Cardiac septum (tissue), 1 donor: ENCODE measurements around the gene TMEM182. TPM values are rescaled to one million over a fixed set of nuclear protein-coding genes. Genes with fewer than 3 reads are reported as not detected.

Source experiments
- DNase-seq: peaks from one replicate; pipeline ENCODE4 v3.0.0-alpha.2; 2020; ENCODE audit warnings: low spot score
- intact Hi-C: fragments of 100-400 bp; cut with DNase I; formaldehyde crosslinking; loops from one replicate; pipeline ENCODE4 v1.14.0; 2022
- total RNA-seq: library from RNA; stranded (reverse); fragmentation: NEBNext Ultra II Directional; extraction: Animal tissue kit (Norgen Biotek cat#: 25700); gene quantifications from one replicate; pipeline ENCODE4 v1.2.1, GENCODE V29; 2021
- donor health status: DM: no; HTN: no; CAD: no.

The TMEM182 gene
- total RNA-seq, 1 donor from 2014 or later = 135 TPM

DNA sequence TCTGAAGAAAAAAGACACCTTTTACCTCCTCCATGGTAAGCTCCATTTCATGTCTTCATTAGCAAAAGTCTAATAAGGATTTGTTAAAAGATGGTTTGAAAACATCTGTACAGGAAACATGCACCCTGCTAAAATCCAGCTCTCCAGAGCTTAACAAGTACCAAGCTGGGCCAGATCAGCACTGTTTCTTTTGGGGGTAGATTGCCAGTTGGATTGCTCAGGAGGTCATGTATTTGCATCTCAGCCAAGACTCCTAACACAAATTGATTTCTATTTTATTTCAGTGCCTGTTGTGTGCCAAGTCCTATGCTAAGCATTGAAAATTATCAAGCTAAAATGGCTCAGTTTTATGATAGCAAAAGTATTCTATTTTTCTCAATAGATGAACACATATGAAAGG lies 3.4 kb upstream of the TMEM182 start:
- DNase-seq = no peak
- intact Hi-C loops = no loop called here

DNA sequence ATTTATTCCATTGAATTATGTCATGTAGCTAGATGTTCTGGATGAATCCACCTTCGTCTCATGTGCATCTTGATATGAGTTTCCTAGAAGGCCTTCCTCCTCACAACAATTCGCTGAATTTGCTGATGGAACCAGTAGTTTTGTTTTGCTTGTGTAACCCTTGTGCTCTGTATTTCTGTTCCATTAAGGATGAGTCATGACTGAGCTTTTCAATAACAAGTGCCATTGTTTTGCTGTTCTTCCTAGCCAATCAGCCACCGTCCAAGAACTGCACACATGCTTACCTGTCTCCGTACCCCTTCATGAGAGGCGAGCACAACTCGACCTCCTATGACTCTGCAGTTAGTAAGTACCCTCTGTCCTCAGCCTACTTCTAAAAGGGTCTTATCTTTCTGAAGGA lies 2.3 kb downstream of the TMEM182 start:
- intact Hi-C loops = no loop called here

GRCh38 chr2:102765061-102765460 lies 3.2 kb downstream of the TMEM182 start:
- intact Hi-C loops = no loop called here
- no peak for DNase-seq

More for the DNA sequence above, 2.3 kb downstream of the TMEM182 start:
- DNase-seq = no peak

- intact Hi-C loops = no loop called here
- DNase-seq = no peak
Observed at GRCh38 chr2:102768253-102768652, 6.4 kb downstream of the TMEM182 start.

DNA sequence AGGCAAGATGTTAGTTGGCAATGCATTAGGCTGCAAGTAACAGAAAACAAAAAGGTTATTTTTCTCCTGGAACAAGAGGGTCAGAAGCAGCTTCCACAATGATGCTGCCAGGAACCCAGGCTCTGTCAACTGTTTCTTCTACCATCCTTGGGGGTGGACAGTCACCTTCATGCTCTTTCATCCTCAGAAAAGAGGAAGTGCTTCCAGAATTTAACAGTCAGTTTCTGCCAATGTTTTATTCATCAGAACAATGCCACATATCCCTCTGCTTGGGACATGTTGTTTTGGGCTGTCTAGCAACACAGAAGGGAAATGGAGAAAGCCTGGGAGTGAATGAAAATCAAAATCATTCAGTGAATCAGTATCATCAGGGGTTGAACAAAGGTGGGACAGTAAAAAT lies 7.1 kb downstream of the TMEM182 start:
- DNase-seq = no peak
- intact Hi-C loops = no loop called here

- intact Hi-C loops = no loop called here
- no peak for DNase-seq
Observed at GRCh38 chr2:102770506-102770905, 8.7 kb downstream of the TMEM182 start.

GRCh38 chr2:102771114-102771513 lies 9.3 kb downstream of the TMEM182 start:
- no peak for DNase-seq
- intact Hi-C loops = no loop called here

GRCh38 chr2:102772659-102773058 lies 10.8 kb downstream of the TMEM182 start:
- no peak for DNase-seq
- intact Hi-C loops = no loop called here

GRCh38 chr2:102773149-102773705 lies 11.4 kb downstream of the TMEM182 start:
- intact Hi-C loops = no loop called here
- DNase-seq = no peak

- intact Hi-C loops = no loop called here
- DNase-seq = no peak
Observed at GRCh38 chr2:102778260-102778659, 16.4 kb downstream of the TMEM182 start.

DNA sequence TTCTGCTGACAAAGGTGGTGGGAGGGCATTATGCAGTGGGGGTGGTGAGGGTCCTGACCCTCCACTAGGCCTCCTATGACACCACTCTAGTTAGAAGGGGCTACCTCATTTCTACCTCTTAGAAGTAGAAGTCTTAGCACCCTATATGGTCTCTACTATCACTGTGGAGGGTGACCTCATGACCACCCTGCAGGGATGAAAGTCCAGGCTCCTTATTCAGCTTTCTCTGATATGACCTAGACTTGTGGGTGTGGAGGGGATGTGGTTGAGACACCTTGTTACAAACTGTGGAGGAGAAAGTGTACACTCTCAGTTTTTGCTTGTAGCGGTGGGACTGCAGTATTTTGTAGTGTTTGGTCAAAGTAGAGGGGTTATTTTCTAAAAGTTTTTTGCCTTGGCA lies 18.6 kb downstream of the TMEM182 start:
- intact Hi-C loops = no loop called here
- no peak for DNase-seq

- intact Hi-C loops = no loop called here
Observed at GRCh38 chr2:102782187-102782586, 20.4 kb downstream of the TMEM182 start.

DNA sequence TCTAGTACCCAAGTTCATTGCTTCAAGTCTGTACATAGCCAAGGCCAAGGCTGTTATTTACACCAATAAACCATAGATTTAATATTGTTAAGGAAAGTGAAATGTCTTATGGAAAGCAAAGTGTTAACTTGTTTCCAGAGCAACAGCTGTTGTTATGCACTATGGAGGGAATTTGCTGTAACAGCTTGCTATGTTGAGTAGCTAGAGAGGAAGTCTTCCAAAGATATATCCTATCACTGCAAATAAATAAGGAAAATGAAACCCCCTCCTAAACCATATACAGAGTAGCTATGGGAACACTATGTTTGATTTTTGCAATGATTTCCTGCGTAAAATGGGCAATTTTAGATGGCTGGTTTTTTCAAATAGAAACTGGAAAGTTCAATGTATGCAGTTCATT lies 21.1 kb downstream of the TMEM182 start:
- intact Hi-C loops = no loop called here
- DNase-seq = no peak

More at GRCh38 chr2:102782187-102782586, 20.4 kb downstream of the TMEM182 start:
- no peak for DNase-seq

- no peak for DNase-seq
- intact Hi-C loops = no loop called here
Observed at GRCh38 chr2:102783506-102784183, 21.8 kb downstream of the TMEM182 start.

DNA sequence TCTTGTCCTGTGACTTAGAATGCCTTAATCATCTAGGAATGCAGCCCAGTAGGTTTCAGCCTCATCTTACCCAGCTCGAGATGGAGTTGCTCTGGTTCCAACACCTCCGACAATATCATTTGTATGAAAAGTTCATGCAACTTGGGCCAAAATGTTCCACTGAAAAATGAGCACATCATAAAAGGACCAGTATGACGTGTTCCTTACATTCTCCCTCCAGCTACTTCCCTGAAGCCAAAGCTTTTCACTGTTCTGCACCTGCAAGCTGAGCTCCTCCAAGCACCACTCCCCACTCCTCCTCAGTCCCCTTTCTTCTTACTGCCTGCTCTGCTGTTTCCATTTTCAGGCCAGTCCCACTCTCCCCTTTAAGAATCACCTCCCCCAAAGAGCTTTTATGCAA lies 23.1 kb downstream of the TMEM182 start:
- intact Hi-C loops = no loop called here
- DNase-seq = no peak

DNA sequence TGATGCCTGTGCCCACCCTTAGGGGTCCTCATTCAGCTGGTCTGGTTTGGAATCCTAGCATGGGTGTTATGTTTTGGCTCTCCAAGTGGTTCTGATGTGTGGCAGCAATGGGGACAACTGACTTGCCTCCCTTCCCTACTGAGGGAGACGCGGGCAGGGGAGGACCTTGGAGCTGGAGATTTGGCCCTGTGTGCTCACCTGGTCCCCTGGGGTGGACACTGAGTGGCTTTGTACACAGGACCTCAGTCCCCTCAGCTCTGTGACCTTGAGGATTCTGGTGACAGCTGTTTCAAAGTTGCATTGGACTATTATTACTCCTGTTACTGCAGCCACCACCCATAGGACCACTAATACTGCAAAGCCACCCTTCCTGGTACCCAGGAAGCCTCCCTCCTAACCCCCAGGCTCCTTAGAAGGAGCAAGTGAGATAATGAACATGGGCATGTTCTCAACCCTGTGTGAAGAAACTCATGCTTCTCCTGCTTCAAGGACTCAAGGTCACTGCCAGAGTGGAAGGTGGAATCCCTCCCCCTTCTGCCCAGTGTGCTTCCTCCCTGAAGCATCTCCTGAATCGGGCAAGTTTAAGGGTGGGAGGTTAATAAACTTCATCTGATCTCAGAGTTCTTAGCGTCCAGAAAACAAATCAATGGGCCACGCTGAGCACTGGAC lies 26.5 kb downstream of the TMEM182 start:
- intact Hi-C loops = no loop called here
- DNase-seq = no peak

GRCh38 chr2:102788885-102789260 lies 27.0 kb downstream of the TMEM182 start:
- intact Hi-C loops = no loop called here
- DNase-seq = no peak

DNA sequence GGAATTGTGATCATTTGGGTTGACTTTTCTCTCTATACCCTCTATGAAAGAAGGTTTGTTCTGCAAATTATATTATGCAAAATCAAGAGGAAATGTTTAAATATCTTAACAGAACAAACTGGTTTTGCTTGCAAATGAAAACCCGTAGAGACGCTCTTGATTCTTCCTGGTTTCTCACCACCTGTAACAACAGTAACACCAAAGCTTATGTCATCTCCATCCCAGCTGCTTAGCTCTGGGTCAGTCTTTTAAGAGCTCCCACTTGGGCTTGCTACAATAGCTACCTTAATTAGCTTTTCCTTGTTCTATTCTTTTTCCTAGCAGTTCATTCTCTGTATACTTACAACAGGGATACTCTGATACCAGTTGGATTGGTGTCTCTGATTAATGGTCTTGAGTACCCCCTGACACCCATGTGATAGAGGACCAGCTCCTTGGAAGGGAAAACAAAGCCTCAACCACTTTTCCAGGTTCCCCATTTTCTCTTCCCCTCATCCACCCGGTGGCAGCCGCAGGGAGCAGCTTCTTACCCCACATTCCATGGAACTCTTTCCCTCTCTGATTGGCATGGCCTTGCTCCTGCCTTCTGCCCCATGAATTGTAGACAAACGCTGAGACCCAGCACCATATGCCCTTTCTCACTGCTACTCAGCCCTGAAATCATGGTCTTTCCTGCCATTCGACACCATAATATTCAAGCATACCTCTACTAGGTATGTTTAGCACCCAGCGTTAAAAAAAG lies 27.7 kb downstream of the TMEM182 start:
- no peak for DNase-seq
- intact Hi-C loops = no loop called here

DNA sequence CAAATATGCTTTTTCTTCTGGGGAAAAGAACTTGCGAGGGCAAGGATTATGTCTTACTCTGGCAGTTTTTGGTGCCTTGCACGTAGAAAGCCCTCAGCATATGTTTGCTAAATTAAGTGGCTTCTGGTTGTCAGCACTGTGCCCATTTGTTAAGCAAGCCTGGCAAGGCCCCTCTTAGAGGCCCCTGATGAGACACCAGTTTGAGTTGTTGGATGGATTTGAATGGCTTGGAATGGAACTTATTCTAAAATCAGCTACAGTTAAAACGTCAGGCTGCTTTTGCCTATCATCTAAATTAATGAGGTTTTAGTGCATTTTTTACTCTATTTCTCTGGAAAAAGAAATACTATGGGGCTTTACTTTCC lies 28.2 kb downstream of the TMEM182 start:
- intact Hi-C loops = no loop called here
- DNase-seq = no peak

- intact Hi-C loops = no loop called here
- DNase-seq = no peak
Observed at GRCh38 chr2:102792568-102793208, 30.9 kb downstream of the TMEM182 start.
